HepG2 (cell line): ENCODE results near the gene TUBB2B. TPM values are rescaled to one million over a fixed set of nuclear protein-coding genes. Genes with fewer than 3 reads are reported as not detected.
A peak's percentile ranks its signal among the peaks of the same experiment; 100 is the strongest.

Experiments
- HDAC1 ChIP-seq: sonication (generic); formaldehyde crosslinking; IDR thresholded peaks from 2 replicates; pipeline ENCODE4 v1.5.1; 2020; ENCODE audit warnings: mild to moderate bottlenecking, missing genetic modification reagents
- JARID2 ChIP-seq: sonication (generic); formaldehyde crosslinking; IDR thresholded peaks from 2 replicates; pipeline ENCODE4 v1.8.1; 2023; ENCODE audit warnings: missing genetic modification reagents, inconsistent platforms; ENCODE audit not compliant: insufficient replicate concordance
- KLF13 ChIP-seq: sonication (generic); formaldehyde crosslinking; IDR thresholded peaks from 2 replicates; pipeline ENCODE4 v1.4.0; 2020; ENCODE audit warnings: mild to moderate bottlenecking, missing genetic modification reagents
- MEF2D ChIP-seq: sonication (generic); formaldehyde crosslinking; IDR thresholded peaks from 2 replicates; pipeline ENCODE4 v1.5.1; 2020; ENCODE audit warnings: mild to moderate bottlenecking, missing genetic modification reagents
- NCOA2 ChIP-seq: sonication (generic); formaldehyde crosslinking; IDR thresholded peaks from 2 replicates; pipeline ENCODE4 v1.8.0; 2022; ENCODE audit warnings: inconsistent platforms
- PLRG1 ChIP-seq: fragments of 450-650 bp; conservative IDR thresholded peaks from 2 replicates; pipeline ENCODE4 v1.6.1; 2016
- REST ChIP-seq, 2 experiments: IDR thresholded peaks; 2 replicates each; pipeline ENCODE4 v1.6.1; 2011 to 2012; ENCODE audit warnings: low read length in 2 of 2, borderline replicate concordance in 1 of 2, low read depth in 1 of 2, mild to moderate bottlenecking in 1 of 2, moderate library complexity in 1 of 2
- SP1 ChIP-seq, 2 experiments: fragments of 450-650 bp in 1 of 2; sonication (generic) in 1 of 2; formaldehyde crosslinking in 1 of 2; IDR thresholded peaks; 2 replicates each; pipeline versions ENCODE4 v1.4.0 to v1.6.1; 2016 to 2020; ENCODE audit warnings: missing genetic modification reagents in 1 of 2
- THAP9 ChIP-seq: sonication (generic); formaldehyde crosslinking; IDR thresholded peaks from 2 replicates; pipeline ENCODE4; 2020; ENCODE audit warnings: missing genetic modification reagents, mild to moderate bottlenecking, borderline replicate concordance
- ZBTB7B ChIP-seq: sonication (generic); formaldehyde crosslinking; IDR thresholded peaks from 2 replicates; pipeline ENCODE4 v1.4.0; 2020; ENCODE audit warnings: missing genetic modification reagents
- ZC3H13 ChIP-seq: sonication (generic); formaldehyde crosslinking; IDR thresholded peaks from 2 replicates; pipeline ENCODE4 v1.8.1; 2023; ENCODE audit warnings: mild to moderate bottlenecking, missing genetic modification reagents, moderate library complexity
- ZNF12 ChIP-seq: sonication (generic); formaldehyde crosslinking; IDR thresholded peaks from 2 replicates; pipeline ENCODE4 v1.5.0; 2020; ENCODE audit warnings: missing genetic modification reagents
- ZNF256 ChIP-seq: sonication (generic); formaldehyde crosslinking; conservative IDR thresholded peaks from 2 replicates; pipeline ENCODE4 v1.4.0; 2020; ENCODE audit warnings: missing genetic modification reagents
- ZNF512B ChIP-seq: sonication (generic); formaldehyde crosslinking; IDR thresholded peaks from 2 replicates; pipeline ENCODE4 v1.5.1; 2020; ENCODE audit warnings: missing genetic modification reagents, mild to moderate bottlenecking, borderline replicate concordance
- ZNF766 ChIP-seq: sonication (generic); formaldehyde crosslinking; IDR thresholded peaks from 2 replicates; pipeline ENCODE4 v1.5.0; 2020; ENCODE audit warnings: missing genetic modification reagents, borderline replicate concordance
- ZNF790 ChIP-seq: sonication (generic); formaldehyde crosslinking; IDR thresholded peaks from 2 replicates; pipeline ENCODE4 v1.8.0; 2022; ENCODE audit warnings: missing genetic modification reagents, mild to moderate bottlenecking, borderline replicate concordance
- ZNF891 ChIP-seq: sonication (generic); formaldehyde crosslinking; IDR thresholded peaks from 2 replicates; pipeline ENCODE4 v1.5.0; 2020; ENCODE audit warnings: mild to moderate bottlenecking, missing genetic modification reagents
- polyA plus RNA-seq, 8 experiments: library from polyadenylated mRNA; depleted of rRNA in 3 of 8; stranded (reverse) in 7 of 8; unstranded in 1 of 8; fragments of >200 nt; fragmentation: Illumina TruSeq in 4 of 8; extraction: Trizol in 4 of 8; gene quantifications; 2 replicates each; pipeline versions ENCODE4 v1.2.1 to v1.2.3, GENCODE V29; 2011 to 2016; ENCODE audit warnings: low read depth in 4 of 8, missing spikeins in 1 of 8, mixed read lengths in 1 of 8; ENCODE audit not compliant: insufficient read depth in 1 of 8
- total RNA-seq, 5 experiments: library from RNA; depleted of rRNA; stranded (reverse); fragments of >200 nt; fragmentation: Illumina TruSeq; extraction: Trizol; gene quantifications; 2 replicates each; pipeline ENCODE4 v1.2.3, GENCODE V29; 2016; ENCODE audit warnings: low read depth in 1 of 5

Gene TUBB2B
- total and polyA plus RNA-seq, 2 of the 13 experiments (the other 11 are each of a cell fraction or from before 2014, with no cell fraction given) = 10.3 to 23.6 TPM

- TF ChIP-seq ZNF512B (CRISPR knock-in tag) (peak; percentile 87; the same call in 1 of the 2 replicates), ZC3H13 (no peak; the same call in none of the 2 replicates), HDAC1 (CRISPR knock-in tag) (peak; percentile 91), ZNF256 (CRISPR knock-in tag) (peak; percentile 75), ZNF790 (CRISPR knock-in tag) (peak; percentile 71; the same call in 1 of the 2 replicates), ZBTB7B (CRISPR knock-in tag) (peak; percentile 86), JARID2 (CRISPR knock-in tag) (peak; percentile 32), SP1 (IDR thresholded peaks at IDR 0.05) (peak; percentile 50; the same call in 1 of the 2 replicates), SP1 (CRISPR knock-in tag; IDR thresholded peaks at IDR 0.05) (peak; percentile 97), ZNF12 (CRISPR knock-in tag) (peak; percentile 73), PLRG1 (no peak), NCOA2 (peak; percentile 35; the same call in 1 of the 2 replicates), KLF13 (CRISPR knock-in tag) (no peak), MEF2D (CRISPR knock-in tag) (no peak; the same call in none of the 2 replicates), REST (IDR thresholded peaks at IDR 0.05; ENCODE audit: borderline replicate concordance in 1 of 2, low read depth in 1 of 2, low read length in 2 of 2) (no peak; a peak in 2 of 4 replicates), ZNF891 (CRISPR knock-in tag) (peak; percentile 48; the same call in 1 of the 2 replicates), ZNF766 (CRISPR knock-in tag) (peak; percentile 90; the same call in 1 of the 2 replicates), THAP9 (CRISPR knock-in tag) (no peak)
These were observed 31.5 kb upstream of the TUBB2B start, which contains the start of gene PSMG4 (continued) for GRCh38 chr6:3258720-3259490.
